Germinal center (tissue), 1 donor: ENCODE measurements around the gene GYPC.

Experiments
- DNase-seq: peaks from one replicate; pipeline ENCODE4 v3.0.0; 2012; ENCODE audit warnings: mixed read lengths, low spot score

Gene GYPC

DNA sequence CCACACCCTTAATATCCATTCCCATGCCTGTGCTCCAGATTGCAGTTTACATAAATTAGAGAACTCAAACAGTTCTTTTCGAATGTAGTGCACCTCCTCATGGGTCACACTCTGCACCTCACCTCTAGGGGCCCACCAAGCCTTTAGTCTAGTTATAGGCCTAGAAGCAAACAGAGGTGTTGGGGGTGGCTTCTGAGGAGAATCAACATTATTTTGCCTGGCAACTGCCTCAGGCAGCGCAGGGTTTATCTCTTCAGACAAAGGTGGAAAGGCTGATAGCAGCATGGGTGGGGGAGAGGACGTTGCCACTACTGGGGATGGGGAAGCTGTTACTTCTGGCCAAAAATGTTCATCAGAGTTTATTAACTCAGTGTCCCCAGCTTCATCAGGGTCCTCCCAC is 5.0 kb upstream of the GYPC start:
- no peak for DNase-seq

DNA sequence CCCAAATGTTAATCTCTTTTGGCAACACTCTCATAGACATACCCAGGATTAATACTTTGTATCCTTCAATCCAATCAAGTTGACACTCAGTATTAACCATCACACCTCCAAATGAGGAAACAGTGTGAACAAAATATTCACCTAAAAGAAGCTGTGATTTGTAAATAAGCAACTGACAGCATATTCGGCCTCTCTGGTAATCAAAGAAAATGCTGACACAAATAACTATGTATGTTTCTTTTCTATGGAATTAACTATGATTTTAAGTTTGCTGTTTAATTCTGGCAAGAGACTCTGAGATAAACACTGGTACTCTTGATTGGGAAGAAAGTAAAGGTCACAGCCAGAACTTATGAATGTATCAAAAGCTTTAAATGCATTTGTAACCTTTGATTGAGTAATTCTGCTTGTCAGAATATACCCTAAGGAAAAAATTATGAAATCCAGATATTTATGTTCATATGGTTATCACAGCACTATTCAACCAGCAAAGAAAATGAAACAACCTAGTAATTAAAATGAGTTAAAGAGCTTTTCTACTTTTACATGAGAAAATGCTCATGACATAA is 3.6 kb upstream of the GYPC start:
- DNase-seq: no peak

DNA sequence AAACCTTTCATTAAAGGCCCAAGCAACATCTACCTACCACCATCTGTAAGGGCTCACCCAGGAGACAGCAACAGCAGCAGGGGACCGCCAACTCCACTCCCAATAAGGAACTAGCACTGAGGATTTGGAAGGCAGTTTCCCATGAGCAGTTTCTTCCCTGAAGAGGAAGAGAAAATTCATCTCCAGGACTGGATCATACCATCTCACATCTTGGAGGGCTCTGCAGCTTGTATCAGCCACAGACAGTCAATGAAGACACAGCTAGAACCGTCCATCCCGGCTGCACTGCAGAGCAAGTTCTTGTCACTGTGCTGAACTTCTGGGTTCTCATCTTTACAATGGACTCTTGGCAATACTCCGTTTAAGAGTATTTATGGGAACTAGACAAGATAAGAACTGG is 2.8 kb upstream of the GYPC start:
- DNase-seq: peak; percentile 0

GRCh38 chr2:126653761-126654160 is 2.2 kb upstream of the GYPC start:
- DNase-seq: no peak

DNA sequence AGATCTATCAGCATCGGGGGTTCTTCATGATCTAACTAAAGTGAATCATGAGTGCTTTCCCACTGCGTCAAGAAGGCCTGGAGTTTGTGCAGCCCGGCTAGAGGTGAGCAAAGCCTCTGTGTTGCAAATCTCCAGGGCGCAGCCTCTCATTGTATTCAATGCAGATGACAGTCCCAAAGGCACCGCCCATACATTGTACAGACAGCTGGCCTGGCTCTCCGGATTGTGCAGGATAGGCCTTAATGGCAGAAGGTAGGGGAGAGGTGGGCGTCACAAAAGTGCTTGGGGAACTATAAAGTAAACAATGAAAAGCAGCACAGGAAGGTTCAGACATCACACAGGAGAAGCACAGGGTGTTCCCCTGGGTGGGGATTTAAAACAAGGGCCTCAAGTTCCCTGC is 907 bp upstream of the GYPC start:
- no peak for DNase-seq

- DNase-seq: peak; percentile 78
Measured at GRCh38 chr2:126656431-126657147, 631 bp downstream of the GYPC start.

DNA sequence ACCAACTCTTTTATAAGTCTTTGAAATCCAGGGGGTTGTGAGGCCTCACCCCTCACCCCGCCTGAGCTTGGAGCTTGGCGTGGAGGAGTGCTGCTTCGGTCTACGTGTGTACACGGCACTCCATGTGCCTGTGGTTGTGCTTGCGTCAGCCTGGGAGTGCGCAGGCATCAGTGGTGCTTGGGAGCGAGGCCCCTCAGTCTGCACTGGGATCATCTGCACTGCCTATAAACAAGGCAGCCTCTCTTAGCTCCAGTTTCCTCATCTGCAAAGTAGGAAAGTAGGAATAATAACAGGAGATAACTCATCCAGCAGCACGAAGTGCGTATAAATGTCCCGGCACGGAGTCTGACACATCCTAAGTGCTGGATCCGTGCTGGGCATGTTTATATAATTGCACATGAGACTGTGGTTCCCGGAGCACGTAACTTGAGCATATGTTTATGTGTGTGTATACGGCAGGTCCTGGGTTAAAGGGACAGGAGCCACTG is 1.2 kb downstream of the GYPC start:
- DNase-seq: no peak

- DNase-seq: peak; percentile 55
Measured at GRCh38 chr2:126657636-126658318, 1.8 kb downstream of the GYPC start.

DNA sequence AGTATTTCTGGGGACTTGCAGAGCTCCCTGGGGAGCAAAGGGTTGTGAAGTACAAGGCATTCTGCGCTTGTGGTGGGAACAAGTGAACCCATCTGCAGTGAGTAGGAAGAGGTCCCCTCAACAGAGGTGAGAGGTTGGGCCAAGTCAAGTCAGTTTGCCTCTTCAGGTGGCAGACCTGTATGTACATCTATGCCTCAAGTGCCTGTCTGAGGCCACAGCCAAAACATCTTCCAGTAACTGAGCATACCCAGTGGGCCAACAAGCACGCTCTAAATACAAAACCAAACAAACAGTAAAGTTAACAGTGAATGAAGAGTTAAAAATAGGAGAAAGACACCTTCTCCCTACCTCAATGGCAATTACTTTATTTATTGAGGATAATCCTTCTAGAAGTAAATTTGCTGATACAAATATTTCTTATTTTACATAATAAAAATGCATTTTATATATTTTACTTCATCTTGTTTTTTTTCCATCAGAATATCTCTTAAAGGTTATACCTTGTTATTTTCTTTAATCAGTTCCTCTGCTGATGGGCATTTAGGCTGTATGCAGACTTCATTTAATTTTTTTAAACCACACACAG is 2.5 kb downstream of the GYPC start:
- peak; percentile 30 for DNase-seq

DNA sequence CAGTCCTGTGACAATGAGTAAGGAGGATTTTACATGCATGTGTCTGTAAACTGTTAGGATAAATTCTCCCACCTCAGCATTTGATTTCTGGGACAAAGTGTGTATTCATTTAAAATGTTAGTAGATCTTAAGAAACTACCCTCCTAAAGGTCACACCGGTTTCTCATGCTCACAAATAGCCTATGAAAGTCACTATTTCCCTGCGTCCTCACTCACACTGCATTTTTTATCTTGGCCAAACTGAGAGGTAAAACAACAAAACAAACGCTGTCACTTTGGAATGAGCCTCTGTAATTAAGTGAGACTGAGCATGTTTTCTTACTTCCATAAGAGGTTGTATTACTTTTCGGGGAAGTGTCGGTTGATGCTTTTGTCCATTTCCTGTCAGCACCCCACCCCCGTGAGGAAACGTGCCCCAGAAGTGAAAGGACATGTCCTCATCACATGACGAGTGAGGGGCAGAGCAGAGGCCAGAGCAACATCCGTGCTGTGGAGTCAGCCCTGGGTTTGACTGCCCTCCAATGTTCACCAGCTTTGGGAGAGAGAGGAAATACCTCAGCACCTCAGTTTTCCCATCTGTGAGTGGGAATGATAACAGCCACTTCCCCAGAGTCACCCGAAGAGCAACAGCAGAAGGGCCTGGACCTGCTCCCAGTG is 3.1 kb downstream of the GYPC start:
- peak; percentile 49 for DNase-seq

DNA sequence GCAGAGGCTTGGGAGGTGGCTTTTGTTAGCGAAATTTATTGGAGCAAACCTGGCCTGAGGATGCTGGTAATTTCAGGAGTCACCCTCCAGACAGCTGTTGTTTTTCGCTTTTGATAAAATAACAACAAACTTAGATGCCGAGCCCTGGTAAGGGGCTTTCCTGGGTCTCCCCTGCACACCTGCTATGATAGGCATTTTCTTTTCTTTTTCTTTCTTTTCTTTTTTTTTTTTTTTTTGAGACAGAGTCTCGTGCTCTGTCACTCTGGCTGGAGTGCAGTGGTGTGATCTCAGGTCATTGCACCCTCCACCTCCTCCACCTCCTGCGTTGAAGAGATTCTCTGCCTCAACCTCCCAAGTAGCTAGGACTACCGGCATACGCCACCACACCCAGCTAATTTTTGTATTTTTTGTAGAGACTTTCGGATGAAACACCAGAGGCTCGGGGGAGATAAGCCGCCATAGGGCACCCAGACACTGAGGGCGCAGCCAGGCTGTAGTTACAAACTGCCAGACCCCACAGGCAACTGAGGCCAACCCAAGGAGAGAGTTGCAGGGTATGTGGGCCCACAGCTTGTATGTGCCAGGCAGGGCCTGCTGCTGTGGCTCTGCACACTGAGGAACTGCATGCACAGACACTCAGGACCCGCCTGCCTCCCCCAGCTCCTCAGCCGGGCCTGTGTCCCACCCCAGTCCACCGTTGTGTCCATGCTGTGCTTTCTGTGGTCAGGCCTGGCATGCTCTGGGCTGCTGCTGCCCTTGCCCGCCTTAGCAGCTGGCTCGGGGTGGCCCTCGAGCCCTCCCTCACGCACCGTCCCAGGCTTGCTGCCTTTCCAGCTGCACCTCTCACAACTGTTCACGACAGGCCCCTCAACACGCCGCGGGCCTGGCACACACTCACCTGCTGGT is 3.9 kb downstream of the GYPC start:
- DNase-seq: no peak

GRCh38 chr2:126660971-126661370 is 5.0 kb downstream of the GYPC start:
- no peak for DNase-seq

DNA sequence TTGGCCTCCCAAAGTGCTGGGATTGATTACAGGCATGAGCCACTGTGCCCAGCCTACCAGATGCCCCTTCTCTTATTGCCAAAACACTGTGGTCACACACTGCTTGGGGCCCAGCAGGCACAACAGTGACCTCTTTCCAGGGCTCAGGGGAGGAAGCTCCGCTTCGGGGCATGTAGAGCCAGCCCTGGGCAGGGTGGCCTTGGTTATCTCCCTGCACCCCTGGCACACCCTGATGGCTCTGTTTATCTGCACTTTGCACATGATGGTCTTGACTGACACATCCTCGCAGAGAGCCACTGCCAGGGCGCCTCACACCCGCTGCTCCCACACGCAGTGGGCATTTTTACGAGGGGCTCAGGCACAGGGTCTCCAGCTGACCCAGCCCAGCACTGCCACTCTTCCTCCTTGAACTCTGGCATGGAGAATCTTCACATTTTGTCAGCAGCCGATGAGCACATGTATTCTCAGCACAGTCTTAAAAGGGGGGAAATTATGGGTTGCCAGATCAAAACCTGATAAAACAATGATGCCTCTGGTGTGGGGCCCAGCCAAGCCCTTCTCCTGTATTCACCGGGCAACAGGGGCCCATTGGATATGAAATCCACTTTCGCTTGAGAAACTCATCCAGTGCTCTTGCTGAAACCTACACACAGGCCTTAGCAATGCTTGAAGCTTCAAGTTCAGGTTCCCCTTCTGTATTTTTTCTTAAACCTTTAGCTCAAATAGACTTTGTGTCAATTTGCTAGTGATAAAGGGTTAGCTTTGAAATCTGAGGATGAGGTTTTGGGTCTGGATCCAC is 5.9 kb downstream of the GYPC start:
- no peak for DNase-seq

- no peak for DNase-seq
Measured at GRCh38 chr2:126662621-126663020, 6.7 kb downstream of the GYPC start.

- peak; percentile 13 for DNase-seq
Measured at GRCh38 chr2:126663184-126663963, 7.4 kb downstream of the GYPC start.

DNA sequence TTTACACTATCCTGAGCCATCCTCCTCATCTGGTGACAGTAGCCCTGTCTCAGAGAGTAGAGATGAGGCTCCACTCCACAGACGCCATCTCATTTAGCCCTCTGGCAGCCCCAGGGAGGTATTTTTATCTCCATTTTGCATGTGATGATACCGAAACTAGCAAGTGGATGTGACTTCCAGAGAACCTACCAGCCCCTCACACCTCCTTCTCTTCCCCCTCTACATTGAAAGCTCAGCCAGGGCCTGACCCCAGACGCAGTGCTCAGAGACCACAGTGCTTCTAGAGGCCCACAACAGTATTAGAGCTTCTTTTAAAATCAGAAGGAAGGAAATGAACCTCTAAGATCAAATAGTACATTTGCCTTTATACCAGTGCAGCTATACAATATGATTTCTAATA is 8.3 kb downstream of the GYPC start:
- peak; percentile 67 for DNase-seq

DNA sequence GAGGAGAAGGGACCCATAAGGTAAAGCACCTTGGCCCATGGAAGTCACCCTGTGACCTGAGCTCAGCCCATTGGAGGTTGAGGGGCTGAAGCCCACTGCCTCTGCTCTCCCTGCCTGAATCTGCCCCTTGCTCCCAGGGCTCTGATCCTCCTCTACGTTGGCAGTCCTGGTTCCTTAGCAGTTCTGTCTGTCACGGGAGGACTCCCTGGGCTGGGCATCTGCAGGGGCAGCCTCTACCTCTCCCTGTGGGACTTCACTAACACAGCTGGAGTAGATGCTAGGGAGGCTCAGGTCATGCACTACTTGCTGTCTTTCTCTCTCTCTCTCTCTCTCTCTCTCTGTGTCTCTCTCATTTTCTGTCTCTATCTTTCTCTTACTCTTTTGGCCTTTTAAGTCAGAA is 8.7 kb downstream of the GYPC start:
- no peak for DNase-seq

- DNase-seq: no peak
Measured at GRCh38 chr2:126665483-126665882, 9.5 kb downstream of the GYPC start.

GRCh38 chr2:126668254-126668653 is 12.3 kb downstream of the GYPC start:
- no peak for DNase-seq

DNA sequence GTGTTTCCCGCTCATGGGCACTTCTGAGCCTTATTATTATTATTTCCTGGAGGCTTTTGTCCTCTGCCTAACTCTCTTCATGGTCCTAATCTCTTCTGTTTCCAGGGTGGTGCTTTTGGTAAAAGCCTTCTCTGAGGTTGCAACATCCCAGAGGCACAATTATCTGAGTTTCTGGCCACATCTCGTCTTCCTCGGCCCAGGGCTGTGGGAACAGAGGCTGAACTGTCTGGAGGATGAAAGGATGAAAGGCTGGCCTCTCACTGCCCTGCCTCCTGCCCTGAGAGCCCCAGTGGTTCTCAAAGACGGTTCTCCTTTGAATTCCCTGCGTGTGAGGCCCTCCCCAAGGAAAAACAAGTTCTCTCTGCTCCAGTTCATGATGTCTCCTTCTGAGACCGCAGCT is 13.8 kb downstream of the GYPC start:
- no peak for DNase-seq
